Panc1 (cell line): Measurements from ENCODE around the gene TXNRD1. TPM values are rescaled to one million over a fixed set of nuclear protein-coding genes. Genes with fewer than 3 reads are reported as not detected.

Source experiments
- ATAC-seq: fragments of 200-7000 bp; cut with Tn5 transposase; 2 replicates; pipeline ENCODE4 v1.9.1; 2020; ENCODE audit warnings: mild to moderate bottlenecking, moderate library complexity
- BruUV-seq: library from RNA; stranded (reverse); fragments of 400-500 nt; replicated peaks from 2 replicates; lab custom pipeline; 2021; lab: Mats Ljungman, UMichigan
- CTCF ChIA-PET: fragments of 300-600 bp; sonication (Branson Sonifier 250); formaldehyde crosslinking; loops from one replicate; lab custom pipeline; 2022; ENCODE audit warnings: antibody characterized with exemption; lab: Charles Lee
- POLR2A ChIA-PET: fragments of 300-600 bp; sonication (Branson Sonifier 250); formaldehyde crosslinking; loops from one replicate; lab custom pipeline; 2022; ENCODE audit warnings: antibody characterized with exemption; lab: Charles Lee
- DNase-seq: peaks from one replicate; pipeline ENCODE4 v3.0.0-alpha.2; 2010; ENCODE audit warnings: low read depth, low spot score
- H3K27ac ChIP-seq: 2 replicates; pipeline ENCODE4 v1.5.1; 2011; ENCODE audit warnings: mild to moderate bottlenecking, low read length, inconsistent platforms
- H3K27me3 ChIP-seq: fragments of 200-500 bp; sonication (Bioruptor generic); 2 replicates; pipeline ENCODE4 v1.6.0; 2014; ENCODE audit warnings: low read length, inconsistent platforms; ENCODE audit not compliant: control insufficient read depth, insufficient read depth
- H3K36me3 ChIP-seq: fragments of 200-500 bp; sonication (Bioruptor generic); 2 replicates; pipeline ENCODE4 v1.5.1; 2014; ENCODE audit warnings: inconsistent platforms, mild to moderate bottlenecking, low read length, moderate library complexity; ENCODE audit not compliant: control insufficient read depth, insufficient read depth
- H3K4me1 ChIP-seq: 2 replicates; pipeline ENCODE4 v1.5.1; 2011; ENCODE audit warnings: inconsistent platforms, mild to moderate bottlenecking, low read length, moderate library complexity; ENCODE audit not compliant: control insufficient read depth, insufficient read depth
- H3K4me3 ChIP-seq, 2 experiments: 2 replicates each; pipeline ENCODE4 v1.5.1; 2011 to 2012; ENCODE audit warnings: low read depth in 2 of 2, low read length in 2 of 2, mild to moderate bottlenecking in 2 of 2, inconsistent platforms in 1 of 2, moderate library complexity in 1 of 2
- H3K9me3 ChIP-seq: fragments of 200-500 bp; sonication (Bioruptor generic); 2 replicates; pipeline ENCODE4 v1.5.1; 2014; ENCODE audit warnings: low read depth, mild to moderate bottlenecking, inconsistent platforms, low read length, moderate library complexity; ENCODE audit not compliant: control insufficient read depth, insufficient read depth
- CTCF ChIP-seq: fragments of 450-650 bp; IDR thresholded peaks from 2 replicates; pipeline ENCODE4 v1.5.1; 2017; ENCODE audit warnings: mild to moderate bottlenecking
- POLR2AphosphoS5 ChIP-seq: IDR thresholded peaks from 2 replicates; pipeline ENCODE4 v1.6.1; 2012; ENCODE audit warnings: mild to moderate bottlenecking, low read depth, low read length, moderate library complexity
- REST ChIP-seq, 2 experiments: IDR thresholded peaks; 2 replicates each; pipeline ENCODE4 v1.6.1; 2011 to 2012; ENCODE audit warnings: low read depth in 2 of 2, control low read depth in 1 of 2, low read length in 1 of 2, mild to moderate bottlenecking in 1 of 2, moderate library complexity in 1 of 2; ENCODE audit not compliant: insufficient read depth in 1 of 2
- SIN3A ChIP-seq: IDR thresholded peaks from 2 replicates; pipeline ENCODE4 v1.6.1; 2012; ENCODE audit warnings: low read depth, mild to moderate bottlenecking, low read length, moderate library complexity, borderline replicate concordance; ENCODE audit not compliant: insufficient read depth
- TCF7L2 ChIP-seq: IDR thresholded peaks from 2 replicates; pipeline ENCODE4 v1.6.1; 2011; ENCODE audit warnings: mild to moderate bottlenecking, low read depth, low read length, inconsistent platforms
- in situ Hi-C: cut with HindIII; loops from 2 replicates; pipeline ENCODE4 v1.10.0; 2016; ENCODE audit warnings: low sequenced_read_pairs, low pct_unique_long_range_greater_than_20kb
- intact Hi-C: fragments of 100-400 bp; cut with micrococcal nuclease; formaldehyde crosslinking; loops from one replicate; pipeline ENCODE4 v1.10.0; 2022; ENCODE audit not compliant: unreplicated experiment
- total RNA-seq: library from RNA; stranded (reverse); gene quantifications from one replicate; pipeline ENCODE4 v1.2.1, GENCODE V29; 2021; ENCODE audit not compliant: unreplicated experiment

TXNRD1 gene
- total RNA-seq, 1 experiment from 2014 or later: 348 TPM

- ATAC-seq: no peak
- intact Hi-C loops (no loop called here), in situ Hi-C loops (no loop called here)
- ChIA-PET POLR2A (no interaction called here), CTCF (no interaction called here)
- Histone ChIP-seq H3K9me3 (peaks cover 3% of the 10 kb centered on the region; the same call in 1 of the 2 replicates), H3K4me3 (no peak overlapping the region), H3K27ac (peak overlapping the region; percentile 23; the same call in 1 of the 2 replicates), H3K36me3 (no peaks in the 10 kb centered on the region), H3K27me3 (no peaks in the 10 kb centered on the region), H3K4me1 (peaks cover 13% of the 10 kb centered on the region)
- DNase-seq: no peak
- TF ChIP-seq CTCF (no peak), REST (IDR thresholded peaks at IDR 0.05; ENCODE audit: insufficient read depth in 1 of 2, low read depth in 2 of 2, low read length in 1 of 2) (no peak), SIN3A (no peak), POLR2AphosphoS5 (no peak), TCF7L2 (no peak)
- no TSS peak for BruUV-seq
Observed at GRCh38 chr12:104182621-104183378, 32.8 kb upstream of the TXNRD1 start.

- in situ Hi-C loops (no loop called here), intact Hi-C loops (no loop called here)
- Histone ChIP-seq H3K4me1 (peaks cover 10% of the 10 kb centered on the region), H3K9me3 (peaks cover 3% of the 10 kb centered on the region; the same call in 1 of the 2 replicates), H3K27me3 (no peaks in the 10 kb centered on the region), H3K27ac (no peak overlapping the region), H3K36me3 (no peaks in the 10 kb centered on the region), H3K4me3 (no peak overlapping the region)
- ChIA-PET CTCF (interaction anchor here (0.5 kb wide), 1 partner anchor 17 kb away, joined by 6 read pairs; no protein-coding TSS in a partner anchor), POLR2A (no interaction called here)
- TF ChIP-seq REST (IDR thresholded peaks at IDR 0.05; ENCODE audit: insufficient read depth in 1 of 2, low read depth in 2 of 2, low read length in 1 of 2): no peak
- no peak for TF ChIP-seq TCF7L2
- TF ChIP-seq SIN3A: no peak
- no peak for TF ChIP-seq CTCF
- TF ChIP-seq POLR2AphosphoS5: no peak
- DNase-seq (no peak), ATAC-seq (no peak)
- BruUV-seq: no TSS peak
Observed at GRCh38 chr12:104183443-104183842, 32.1 kb upstream of the TXNRD1 start.
